Lung (tissue), 12 donors: Measurements from ENCODE around the gene LTB4R. TPM values are rescaled to one million over a fixed set of nuclear protein-coding genes. Genes with fewer than 3 reads are reported as not detected.

Experiments
- ATAC-seq: fragments of 200-7000 bp; cut with Tn5 transposase; one replicate; pipeline ENCODE4 v1.9.1; 2020; ENCODE audit warnings: moderate number of reproducible peaks; ENCODE audit not compliant: insufficient read depth, low FRiP score
- DNase-seq, 3 donors: peaks; one replicate each; pipeline ENCODE4 v3.0.0-alpha.2; 2013 to 2017
- H3K27ac ChIP-seq, 2 donors: one replicate each; pipeline ENCODE4 v1.5.1; 2013; ENCODE audit warnings: mild to moderate bottlenecking in 2 of 2, moderate library complexity in 2 of 2, control low read depth in 1 of 2, inconsistent platforms in 1 of 2, low read depth in 1 of 2, low read length in 1 of 2
- H3K27me3 ChIP-seq, 3 donors: one replicate each; pipeline ENCODE4 v1.5.1; 2013; ENCODE audit warnings: low read length in 2 of 3; ENCODE audit not compliant: control insufficient read depth in 3 of 3, insufficient read depth in 3 of 3
- H3K36me3 ChIP-seq, 4 donors: one replicate each; pipeline ENCODE4 v1.5.1; 2013; ENCODE audit warnings: low read length in 4 of 4, mild to moderate bottlenecking in 1 of 4, moderate library complexity in 1 of 4; ENCODE audit not compliant: control insufficient read depth in 4 of 4, insufficient read depth in 4 of 4
- H3K4me1 ChIP-seq, 5 donors: one replicate each; pipeline ENCODE4 v1.5.1; 2013; ENCODE audit warnings: low read length in 5 of 5, mild to moderate bottlenecking in 2 of 5, moderate library complexity in 1 of 5; ENCODE audit not compliant: control insufficient read depth in 5 of 5, insufficient read depth in 5 of 5
- H3K4me3 ChIP-seq: one replicate; pipeline ENCODE4 v1.5.1; 2013; ENCODE audit warnings: mild to moderate bottlenecking, control low read depth, moderate library complexity
- H3K9ac ChIP-seq, 2 donors: one replicate each; pipeline ENCODE4 v1.5.1; 2013; ENCODE audit warnings: low read length in 2 of 2, control low read depth in 1 of 2; ENCODE audit not compliant: insufficient read depth in 1 of 2
- H3K9me3 ChIP-seq, 4 donors: one replicate each; pipeline ENCODE4 v1.5.1; 2013; ENCODE audit warnings: low read length in 3 of 4, mild to moderate bottlenecking in 1 of 4, moderate library complexity in 1 of 4; ENCODE audit not compliant: control insufficient read depth in 4 of 4, insufficient read depth in 3 of 4
- CTCF ChIP-seq: IDR thresholded peaks from 2 replicates; pipeline ENCODE4 v1.5.1; 2012; ENCODE audit warnings: mild to moderate bottlenecking; ENCODE audit errors: control extremely low read depth, extremely low read depth
- WGBS, 2 donors: extraction: QIAGEN DNeasy Blood & Tissue Kit; methylation state at CpG; one replicate each; pipeline ENCODE4 v1.1.7; 2013; 5-methylcytosine and 5-hydroxymethylcytosine counted together
- polyA plus RNA-seq, 2 donors: library from polyadenylated mRNA; stranded (reverse); fragments of 200-250 nt; gene quantifications; one replicate each; pipeline ENCODE4 v1.2.1, GENCODE V29; 2013
- total RNA-seq, 2 donors: library from RNA; depleted of rRNA in 1 of 2; stranded (reverse); fragments of >200 nt in 1 of 2; gene quantifications; one replicate each; pipeline ENCODE4 v1.2.1, GENCODE V29; 2014 to 2021
- donor health status: control.
- donor health status: control.
- donor health status: Bipolar disorder and iron deficiency.
- donor health status: healthy.
- donor health status: DM: yes; HTN: yes; CAD: no.

LTB4R gene
- total and polyA plus RNA-seq, 4 donors, result 4.4 to 47.0 (median 11.0) TPM

- peaks cover 2 to 26% (median 21%) of the 10 kb centered on the region in 4 donors for H3K36me3 ChIP-seq
- H3K27ac ChIP-seq, result peak within 1 kb of the TSS; percentile 55 to 92
- H3K9ac ChIP-seq, result no peak within 1 kb of the TSS
- no peak for TF ChIP-seq CTCF
- ATAC-seq, result no peak
- no peaks in the 10 kb centered on the region for H3K27me3 ChIP-seq
- H3K9me3 ChIP-seq, result no peaks in the 10 kb centered on the region
- WGBS, 2 donors, result 67 to 75% methylated on average over 5 of the region's 5 CpGs
- no peak for DNase-seq
- peaks cover 4 to 34% (median 9%) of the 10 kb centered on the region in 5 donors for H3K4me1 ChIP-seq
- peak within 1 kb of the TSS; percentile 42 for H3K4me3 ChIP-seq
Observed at GRCh38 chr14:24309538-24310264, 1.6 kb upstream of the LTB4R start, which contains the start of gene LTB4R2. Gene LTB4R2, plus strand, starts transcription at chr14:24310140. Its CDS starts 525 bp downstream, at chr14:24310665.

- Histone ChIP-seq H3K9ac (no peak overlapping the region), H3K4me1 (peaks cover 4 to 39% (median 9%) of the 10 kb centered on the region in 5 donors), H3K4me3 (peak overlapping the region; percentile 42), H3K9me3 (no peaks in the 10 kb centered on the region), H3K27me3 (no peaks in the 10 kb centered on the region), H3K27ac (peak overlapping the region in 1 of 2 donors; percentile 92), H3K36me3 (peaks cover 2 to 21% (median 17%) of the 10 kb centered on the region in 4 donors)
- peak in 2 of 3 donors; percentile 39 to 41 for DNase-seq
- WGBS, 2 donors, result 17 to 25% methylated on average over 5 of the region's 5 CpGs
- no peak for ATAC-seq
- no peak for TF ChIP-seq CTCF
Observed at GRCh38 chr14:24310265-24310645, 1.0 kb upstream of the LTB4R start.

- TF ChIP-seq CTCF, result no peak
- Histone ChIP-seq H3K36me3 (peaks cover 0 to 9% (median 5%) of the 10 kb centered on the region in 4 donors), H3K4me3 (no peak overlapping the region), H3K27me3 (peaks cover 0 to 11% (median 6%) of the 10 kb centered on the region in 3 donors), H3K27ac (peak overlapping the region in 1 of 2 donors; percentile 92), H3K4me1 (peaks cover 9 to 55% (median 11%) of the 10 kb centered on the region in 5 donors), H3K9me3 (no peaks in the 10 kb centered on the region), H3K9ac (peak overlapping the region in 1 of 2 donors; percentile 44)
- ATAC-seq, result no peak
- WGBS, 2 donors, result 60 to 77% methylated on average over 1 of the region's 1 CpG
- no peak for DNase-seq
Observed at GRCh38 chr14:24311837-24312615, 724 bp downstream of the LTB4R start.
